HL-60 (cell line): ENCODE results near the gene PKD1.

Experiments used
- GABPA ChIP-seq: IDR thresholded peaks from 2 replicates; pipeline ENCODE4 v1.6.1; 2012; ENCODE audit warnings: low read depth
- POLR2AphosphoS5 ChIP-seq: IDR thresholded peaks from 2 replicates; pipeline ENCODE4 v1.6.1; 2012; ENCODE audit warnings: low read depth
- TF ChIP-seq, protein P1 (sequence below): IDR thresholded peaks from one replicate; pipeline ENCODE4 v1.5.1; 2011; ENCODE audit warnings: low read length, control low read depth, inconsistent platforms; ENCODE audit not compliant: insufficient read depth
- TF ChIP-seq, protein P2 (sequence below): IDR thresholded peaks from 2 replicates; pipeline ENCODE4 v1.6.1; 2012; ENCODE audit warnings: low read depth; ENCODE audit not compliant: insufficient replicate concordance

DNA sequence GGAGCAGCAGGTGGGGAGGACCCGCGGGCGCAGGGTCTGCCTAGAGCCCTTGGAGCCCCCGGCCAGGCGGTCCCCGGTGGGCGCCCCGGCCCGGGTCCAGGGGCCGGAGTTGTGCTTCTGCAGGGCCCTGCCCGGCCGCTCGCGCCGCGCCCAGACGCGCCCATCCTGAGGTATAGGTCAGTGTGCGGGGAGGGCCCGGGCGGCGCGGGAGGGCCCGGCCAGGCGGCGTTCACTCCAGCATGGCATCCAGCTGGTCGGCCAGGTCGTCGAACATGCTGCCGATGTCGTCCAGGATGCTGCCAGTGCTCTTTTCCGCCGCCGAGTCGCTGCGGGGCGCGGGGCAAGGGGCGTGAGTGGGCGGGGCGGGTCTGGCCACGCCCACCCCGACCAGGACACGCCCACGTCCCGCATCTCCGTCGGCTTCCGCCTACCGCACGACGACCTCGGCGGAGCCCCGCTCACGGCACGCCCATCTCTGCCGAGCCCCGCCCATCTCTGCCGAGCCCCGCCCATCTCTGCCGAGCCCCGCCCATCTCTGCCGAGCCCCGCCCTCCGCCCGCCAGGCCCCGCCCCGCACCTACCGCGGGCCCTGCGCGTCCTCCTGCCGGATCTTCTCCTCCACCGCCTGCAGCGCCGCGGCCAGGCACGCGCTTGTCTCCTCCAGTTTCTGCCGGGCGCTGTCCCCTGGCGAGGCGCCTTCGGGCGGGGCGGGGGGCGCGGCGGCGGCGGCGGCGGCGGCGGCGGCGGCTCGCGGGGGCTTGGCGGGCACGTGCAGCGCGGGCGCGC, 42.8 kb upstream of the PKD1 start:
- TF ChIP-seq, protein P1, sequence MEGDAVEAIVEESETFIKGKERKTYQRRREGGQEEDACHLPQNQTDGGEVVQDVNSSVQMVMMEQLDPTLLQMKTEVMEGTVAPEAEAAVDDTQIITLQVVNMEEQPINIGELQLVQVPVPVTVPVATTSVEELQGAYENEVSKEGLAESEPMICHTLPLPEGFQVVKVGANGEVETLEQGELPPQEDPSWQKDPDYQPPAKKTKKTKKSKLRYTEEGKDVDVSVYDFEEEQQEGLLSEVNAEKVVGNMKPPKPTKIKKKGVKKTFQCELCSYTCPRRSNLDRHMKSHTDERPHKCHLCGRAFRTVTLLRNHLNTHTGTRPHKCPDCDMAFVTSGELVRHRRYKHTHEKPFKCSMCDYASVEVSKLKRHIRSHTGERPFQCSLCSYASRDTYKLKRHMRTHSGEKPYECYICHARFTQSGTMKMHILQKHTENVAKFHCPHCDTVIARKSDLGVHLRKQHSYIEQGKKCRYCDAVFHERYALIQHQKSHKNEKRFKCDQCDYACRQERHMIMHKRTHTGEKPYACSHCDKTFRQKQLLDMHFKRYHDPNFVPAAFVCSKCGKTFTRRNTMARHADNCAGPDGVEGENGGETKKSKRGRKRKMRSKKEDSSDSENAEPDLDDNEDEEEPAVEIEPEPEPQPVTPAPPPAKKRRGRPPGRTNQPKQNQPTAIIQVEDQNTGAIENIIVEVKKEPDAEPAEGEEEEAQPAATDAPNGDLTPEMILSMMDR = no peak
- TF ChIP-seq POLR2AphosphoS5 (no peak), GABPA (no peak)
- TF ChIP-seq, protein P2, sequence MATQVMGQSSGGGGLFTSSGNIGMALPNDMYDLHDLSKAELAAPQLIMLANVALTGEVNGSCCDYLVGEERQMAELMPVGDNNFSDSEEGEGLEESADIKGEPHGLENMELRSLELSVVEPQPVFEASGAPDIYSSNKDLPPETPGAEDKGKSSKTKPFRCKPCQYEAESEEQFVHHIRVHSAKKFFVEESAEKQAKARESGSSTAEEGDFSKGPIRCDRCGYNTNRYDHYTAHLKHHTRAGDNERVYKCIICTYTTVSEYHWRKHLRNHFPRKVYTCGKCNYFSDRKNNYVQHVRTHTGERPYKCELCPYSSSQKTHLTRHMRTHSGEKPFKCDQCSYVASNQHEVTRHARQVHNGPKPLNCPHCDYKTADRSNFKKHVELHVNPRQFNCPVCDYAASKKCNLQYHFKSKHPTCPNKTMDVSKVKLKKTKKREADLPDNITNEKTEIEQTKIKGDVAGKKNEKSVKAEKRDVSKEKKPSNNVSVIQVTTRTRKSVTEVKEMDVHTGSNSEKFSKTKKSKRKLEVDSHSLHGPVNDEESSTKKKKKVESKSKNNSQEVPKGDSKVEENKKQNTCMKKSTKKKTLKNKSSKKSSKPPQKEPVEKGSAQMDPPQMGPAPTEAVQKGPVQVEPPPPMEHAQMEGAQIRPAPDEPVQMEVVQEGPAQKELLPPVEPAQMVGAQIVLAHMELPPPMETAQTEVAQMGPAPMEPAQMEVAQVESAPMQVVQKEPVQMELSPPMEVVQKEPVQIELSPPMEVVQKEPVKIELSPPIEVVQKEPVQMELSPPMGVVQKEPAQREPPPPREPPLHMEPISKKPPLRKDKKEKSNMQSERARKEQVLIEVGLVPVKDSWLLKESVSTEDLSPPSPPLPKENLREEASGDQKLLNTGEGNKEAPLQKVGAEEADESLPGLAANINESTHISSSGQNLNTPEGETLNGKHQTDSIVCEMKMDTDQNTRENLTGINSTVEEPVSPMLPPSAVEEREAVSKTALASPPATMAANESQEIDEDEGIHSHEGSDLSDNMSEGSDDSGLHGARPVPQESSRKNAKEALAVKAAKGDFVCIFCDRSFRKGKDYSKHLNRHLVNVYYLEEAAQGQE = no peak
